ENCODE measurements around the gene CACHD1. TPM values are rescaled to one million over a fixed set of nuclear protein-coding genes. Genes with fewer than 3 reads are reported as not detected.

Gene CACHD1
- total and polyA plus RNA-seq, 2 of the 8 experiments (the other 6 are each of a cell fraction or from before 2014, with no cell fraction given): 22.2 to 42.5 TPM

- H3K4ac ChIP-seq (replicated peaks; ENCODE audit: insufficient read length, low read depth, low read length): no peak overlapping the region
- H2BK20ac ChIP-seq (ENCODE audit: low read length): no peak overlapping the region
- no peak overlapping the region for H4K5ac ChIP-seq (ENCODE audit: insufficient read length, low read depth, low read length)
- H3K4me1 ChIP-seq (replicated peaks in 1 of 4; ENCODE audit: control insufficient read depth in 3 of 4, insufficient read depth in 4 of 4, low read length in 3 of 4): peaks cover 0 to 6% (median 4%) of the 10 kb centered on the region in 4 experiments; a peak in 3 of 7 replicates
- no peak overlapping the region for H4K8ac ChIP-seq (ENCODE audit: extremely low read depth, insufficient read depth, low read length)
- ChIA-PET POLR2A (ENCODE audit: partially characterized antibody) (no interaction called here), CTCF (ENCODE audit: partially characterized antibody) (interaction anchor here (0.6 kb wide), 1 partner anchor 1187 kb away, joined by 3 read pairs; no protein-coding TSS in a partner anchor)
- no peak overlapping the region for H2BK5ac ChIP-seq (ENCODE audit: low read depth, low read length)
- no peak overlapping the region for H3K56ac ChIP-seq (replicated peaks; ENCODE audit: insufficient read length, low read depth, low read length)
- no peaks in the 10 kb centered on the region; the same call in 1 of the 2 replicates for H3K79me1 ChIP-seq (ENCODE audit: low read depth, low read length)
- no peak overlapping the region for H3K18ac ChIP-seq (ENCODE audit: extremely low read depth, low read length)
- H3K9me3 ChIP-seq (ENCODE audit: insufficient read depth in 2 of 2, low read depth in 1 of 2, low read length in 1 of 2): no peaks in the 10 kb centered on the region
- no peak overlapping the region for H2BK120ac ChIP-seq (replicated peaks; ENCODE audit: low read depth, low read length)
- H3K14ac ChIP-seq (ENCODE audit: insufficient read length): no peak overlapping the region
- peaks cover 4 to 76% of the 10 kb centered on the region in 2 experiments; a peak in 3 of 4 replicates for H3K79me2 ChIP-seq (ENCODE audit: control insufficient read depth in 1 of 2, insufficient read depth in 2 of 2, low read length in 2 of 2)
- FAIRE-seq: no peak
- H4K20me1 ChIP-seq (replicated peaks in 1 of 2; ENCODE audit: control insufficient read depth in 1 of 2, insufficient read depth in 2 of 2, low read length in 2 of 2): peaks cover 2 to 16% of the 10 kb centered on the region in 2 experiments
- DNase-seq (ENCODE audit: low read depth in 1 of 2, low spot score in 2 of 2): no peak
- no peak overlapping the region for H3K27ac ChIP-seq (ENCODE audit: low read depth, low read length)
- peaks cover 0 to 13% (median 7%) of the 10 kb centered on the region in 4 experiments; a peak in 3 of 8 replicates for H3K36me3 ChIP-seq (ENCODE audit: control insufficient read depth in 2 of 4, insufficient read depth in 4 of 4, low read length in 3 of 4)
- H2BK15ac ChIP-seq (ENCODE audit: low read length): no peak overlapping the region
- no peak overlapping the region for H2AK5ac ChIP-seq (ENCODE audit: low read depth, low read length)
- H4K91ac ChIP-seq (replicated peaks; ENCODE audit: insufficient read length, low read length): no peak overlapping the region
- no peak overlapping the region for H2AFZ ChIP-seq (ENCODE audit: low read length)
- no peak overlapping the region for H2BK12ac ChIP-seq (ENCODE audit: low read depth, low read length)
- H3K4me2 ChIP-seq (ENCODE audit: insufficient read depth in 1 of 2, low read depth in 2 of 2, low read length in 2 of 2): no peak overlapping the region
- no peak overlapping the region for H3K4me3 ChIP-seq (ENCODE audit: extremely low read depth in 1 of 4, insufficient read depth in 2 of 4, low read depth in 3 of 4, low read length in 4 of 4)
- H3K9ac ChIP-seq (replicated peaks in 1 of 4; ENCODE audit: extremely low read depth in 1 of 4, low read depth in 3 of 4, low read length in 3 of 4): no peak overlapping the region
- no peaks in the 10 kb centered on the region for H3K27me3 ChIP-seq (replicated peaks in 1 of 4; ENCODE audit: control insufficient read depth in 3 of 4, extremely low read depth in 1 of 4, insufficient read depth in 3 of 4, low read length in 3 of 4)
- H3K23me2 ChIP-seq (ENCODE audit: low read depth, low read length): no peaks in the 10 kb centered on the region
- 79% methylated on average over 6 of the region's 6 CpGs; no CpG with 5 or more reads in 1 of the 2 experiments for WGBS, 2 experiments (ENCODE audit: extremely low coverage in 1 of 2, insufficient coverage in 1 of 2, insufficient read length in 1 of 2, insufficient replicate concordance in 2 of 2, low coverage in 1 of 2, low lambda C conversion rate in 2 of 2, missing lambda C conversion rate in 1 of 2)
- H3K23ac ChIP-seq (ENCODE audit: insufficient read length): no peak overlapping the region
These were observed 79.7 kb downstream of the CACHD1 start for GRCh38 chr1:64549464-64550239.

Data from H1 (cell line).